ENCODE data around the gene BHLHA15.

Gene BHLHA15

GRCh38 chr7:98235901-98236300, 24.7 kb downstream of the BHLHA15 start:
- Histone ChIP-seq H3K36me3 (ENCODE audit: control insufficient read depth, insufficient read depth, low read length) (no peaks in the 10 kb centered on the region), H3K4me3 (ENCODE audit: low read length) (no peak overlapping the region), H3K4me1 (ENCODE audit: control insufficient read depth, insufficient read depth, low read length) (no peaks in the 10 kb centered on the region), H3K9me3 (ENCODE audit: control insufficient read depth, low read length) (no peaks in the 10 kb centered on the region), H3K9ac (ENCODE audit: low read length) (no peak overlapping the region), H3K27me3 (ENCODE audit: control insufficient read depth, insufficient read depth, low read length) (no peaks in the 10 kb centered on the region)

GRCh38 chr7:98236355-98237185, 25.3 kb downstream of the BHLHA15 start:
- no peak overlapping the region for H3K4me3 ChIP-seq (ENCODE audit: low read length)
- no peaks in the 10 kb centered on the region for H3K4me1 ChIP-seq (ENCODE audit: control insufficient read depth, insufficient read depth, low read length)
- no peak overlapping the region for H3K9ac ChIP-seq (ENCODE audit: low read length)
- no peaks in the 10 kb centered on the region for H3K27me3 ChIP-seq (ENCODE audit: control insufficient read depth, insufficient read depth, low read length)
- no peaks in the 10 kb centered on the region for H3K9me3 ChIP-seq (ENCODE audit: control insufficient read depth, low read length)
- H3K36me3 ChIP-seq (ENCODE audit: control insufficient read depth, insufficient read depth, low read length): no peaks in the 10 kb centered on the region

- Histone ChIP-seq H3K4me3 (ENCODE audit: low read length) (no peak overlapping the region), H3K27me3 (ENCODE audit: control insufficient read depth, insufficient read depth, low read length) (no peaks in the 10 kb centered on the region), H3K4me1 (ENCODE audit: control insufficient read depth, insufficient read depth, low read length) (no peaks in the 10 kb centered on the region), H3K9me3 (ENCODE audit: control insufficient read depth, low read length) (no peaks in the 10 kb centered on the region), H3K36me3 (ENCODE audit: control insufficient read depth, insufficient read depth, low read length) (no peaks in the 10 kb centered on the region), H3K9ac (ENCODE audit: low read length) (no peak overlapping the region)
Observed at GRCh38 chr7:98238076-98238475, 26.8 kb downstream of the BHLHA15 start.

- no peaks in the 10 kb centered on the region for H3K36me3 ChIP-seq (ENCODE audit: control insufficient read depth, insufficient read depth, low read length)
- no peaks in the 10 kb centered on the region for H3K9me3 ChIP-seq (ENCODE audit: control insufficient read depth, low read length)
- H3K4me1 ChIP-seq (ENCODE audit: control insufficient read depth, insufficient read depth, low read length): no peaks in the 10 kb centered on the region
- no peaks in the 10 kb centered on the region for H3K27me3 ChIP-seq (ENCODE audit: control insufficient read depth, insufficient read depth, low read length)
- H3K4me3 ChIP-seq (ENCODE audit: low read length): no peak overlapping the region
- H3K9ac ChIP-seq (ENCODE audit: low read length): no peak overlapping the region
Observed at GRCh38 chr7:98238976-98239375, 27.7 kb downstream of the BHLHA15 start.

GRCh38 chr7:98240961-98241673, 29.9 kb downstream of the BHLHA15 start:
- H3K9ac ChIP-seq (ENCODE audit: low read length): peak overlapping the region; percentile 22
- peaks cover 4% of the 10 kb centered on the region for H3K36me3 ChIP-seq (ENCODE audit: control insufficient read depth, insufficient read depth, low read length)
- H3K4me3 ChIP-seq (ENCODE audit: low read length): no peak overlapping the region
- no peaks in the 10 kb centered on the region for H3K9me3 ChIP-seq (ENCODE audit: control insufficient read depth, low read length)
- H3K4me1 ChIP-seq (ENCODE audit: control insufficient read depth, insufficient read depth, low read length): no peaks in the 10 kb centered on the region
- H3K27me3 ChIP-seq (ENCODE audit: control insufficient read depth, insufficient read depth, low read length): no peaks in the 10 kb centered on the region

GRCh38 chr7:98241674-98242241, 30.5 kb downstream of the BHLHA15 start:
- no peak overlapping the region for H3K9ac ChIP-seq (ENCODE audit: low read length)
- no peaks in the 10 kb centered on the region for H3K9me3 ChIP-seq (ENCODE audit: control insufficient read depth, low read length)
- H3K4me3 ChIP-seq (ENCODE audit: low read length): no peak overlapping the region
- H3K36me3 ChIP-seq (ENCODE audit: control insufficient read depth, insufficient read depth, low read length): peaks cover 4% of the 10 kb centered on the region
- H3K27me3 ChIP-seq (ENCODE audit: control insufficient read depth, insufficient read depth, low read length): no peaks in the 10 kb centered on the region
- H3K4me1 ChIP-seq (ENCODE audit: control insufficient read depth, insufficient read depth, low read length): no peaks in the 10 kb centered on the region

- Histone ChIP-seq H3K9ac (ENCODE audit: low read length) (no peak overlapping the region), H3K4me3 (ENCODE audit: low read length) (no peak overlapping the region), H3K36me3 (ENCODE audit: control insufficient read depth, insufficient read depth, low read length) (peaks cover 4% of the 10 kb centered on the region), H3K27me3 (ENCODE audit: control insufficient read depth, insufficient read depth, low read length) (no peaks in the 10 kb centered on the region), H3K4me1 (ENCODE audit: control insufficient read depth, insufficient read depth, low read length) (no peaks in the 10 kb centered on the region), H3K9me3 (ENCODE audit: control insufficient read depth, low read length) (no peaks in the 10 kb centered on the region)
Observed at GRCh38 chr7:98242342-98242741, 31.1 kb downstream of the BHLHA15 start.

GRCh38 chr7:98242934-98243333, 31.7 kb downstream of the BHLHA15 start:
- H3K4me3 ChIP-seq (ENCODE audit: low read length): no peak overlapping the region
- H3K27me3 ChIP-seq (ENCODE audit: control insufficient read depth, insufficient read depth, low read length): no peaks in the 10 kb centered on the region
- no peaks in the 10 kb centered on the region for H3K9me3 ChIP-seq (ENCODE audit: control insufficient read depth, low read length)
- H3K36me3 ChIP-seq (ENCODE audit: control insufficient read depth, insufficient read depth, low read length): peaks cover 4% of the 10 kb centered on the region
- H3K9ac ChIP-seq (ENCODE audit: low read length): no peak overlapping the region
- H3K4me1 ChIP-seq (ENCODE audit: control insufficient read depth, insufficient read depth, low read length): no peaks in the 10 kb centered on the region

- Histone ChIP-seq H3K36me3 (ENCODE audit: control insufficient read depth, insufficient read depth, low read length) (peaks cover 4% of the 10 kb centered on the region), H3K9ac (ENCODE audit: low read length) (no peak overlapping the region), H3K9me3 (ENCODE audit: control insufficient read depth, low read length) (no peaks in the 10 kb centered on the region), H3K4me1 (ENCODE audit: control insufficient read depth, insufficient read depth, low read length) (peaks cover 8% of the 10 kb centered on the region), H3K27me3 (ENCODE audit: control insufficient read depth, insufficient read depth, low read length) (no peaks in the 10 kb centered on the region), H3K4me3 (ENCODE audit: low read length) (no peak overlapping the region)
Observed at GRCh38 chr7:98244871-98245270, 33.6 kb downstream of the BHLHA15 start.

- no peaks in the 10 kb centered on the region for H3K27me3 ChIP-seq (ENCODE audit: control insufficient read depth, insufficient read depth, low read length)
Observed at GRCh38 chr7:98248156-98248555, 36.9 kb downstream of the BHLHA15 start.

GRCh38 chr7:98249106-98249505, 37.9 kb downstream of the BHLHA15 start:
- Histone ChIP-seq H3K36me3 (ENCODE audit: control insufficient read depth, insufficient read depth, low read length) (peaks cover 4% of the 10 kb centered on the region), H3K9ac (ENCODE audit: low read length) (no peak overlapping the region), H3K9me3 (ENCODE audit: control insufficient read depth, low read length) (no peaks in the 10 kb centered on the region), H3K4me3 (ENCODE audit: low read length) (no peak overlapping the region), H3K27me3 (ENCODE audit: control insufficient read depth, insufficient read depth, low read length) (no peaks in the 10 kb centered on the region), H3K4me1 (ENCODE audit: control insufficient read depth, insufficient read depth, low read length) (peaks cover 38% of the 10 kb centered on the region)

More at GRCh38 chr7:98248156-98248555, 36.9 kb downstream of the BHLHA15 start:
- H3K36me3 ChIP-seq (ENCODE audit: control insufficient read depth, insufficient read depth, low read length): peaks cover 4% of the 10 kb centered on the region
- no peak overlapping the region for H3K4me3 ChIP-seq (ENCODE audit: low read length)
- H3K9me3 ChIP-seq (ENCODE audit: control insufficient read depth, low read length): no peaks in the 10 kb centered on the region
- peaks cover 31% of the 10 kb centered on the region for H3K4me1 ChIP-seq (ENCODE audit: control insufficient read depth, insufficient read depth, low read length)
- H3K9ac ChIP-seq (ENCODE audit: low read length): no peak overlapping the region

- no peaks in the 10 kb centered on the region for H3K27me3 ChIP-seq (ENCODE audit: control insufficient read depth, insufficient read depth, low read length)
- peak overlapping the region; percentile 67 for H3K4me3 ChIP-seq (ENCODE audit: low read length)
- peaks cover 1% of the 10 kb centered on the region for H3K36me3 ChIP-seq (ENCODE audit: control insufficient read depth, insufficient read depth, low read length)
- H3K9ac ChIP-seq (ENCODE audit: low read length): peak overlapping the region; percentile 68
- no peaks in the 10 kb centered on the region for H3K9me3 ChIP-seq (ENCODE audit: control insufficient read depth, low read length)
- H3K4me1 ChIP-seq (ENCODE audit: control insufficient read depth, insufficient read depth, low read length): peaks cover 38% of the 10 kb centered on the region
Observed at GRCh38 chr7:98250789-98251188, 39.5 kb downstream of the BHLHA15 start.

Measured in mucosa of stomach (tissue), 1 donor.